NCI-H526 treated with DMSO at 0.1 percent for 48 hours (cell line): Measurements from ENCODE around the gene COG1.
A peak's percentile ranks its signal among the peaks of the same experiment; 100 is the strongest.

Experiments used
- DNase-seq: peaks from one replicate; lab custom pipeline; 2025; lab: John Stamatoyannopoulos, UW

COG1 gene

DNA sequence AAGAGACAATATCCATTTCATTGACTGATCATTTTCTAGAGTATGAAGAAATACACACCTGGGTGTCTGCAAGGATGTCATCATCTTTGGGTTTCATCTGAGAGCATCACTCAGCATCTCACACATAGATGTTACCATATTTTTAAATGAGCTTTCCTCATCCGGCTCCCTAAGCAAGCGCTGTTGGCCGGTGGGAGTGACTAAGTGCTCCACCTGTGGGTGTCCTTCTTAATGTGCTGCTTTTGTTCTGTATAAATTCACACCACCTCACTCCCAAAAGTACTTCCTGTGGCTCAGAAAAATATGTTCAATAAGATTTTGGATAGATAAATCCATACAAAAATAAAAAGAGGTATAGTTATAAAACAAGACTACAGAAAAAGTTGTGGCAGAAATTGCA, 20.6 kb upstream of the COG1 start:
- DNase-seq, result no peak

DNA sequence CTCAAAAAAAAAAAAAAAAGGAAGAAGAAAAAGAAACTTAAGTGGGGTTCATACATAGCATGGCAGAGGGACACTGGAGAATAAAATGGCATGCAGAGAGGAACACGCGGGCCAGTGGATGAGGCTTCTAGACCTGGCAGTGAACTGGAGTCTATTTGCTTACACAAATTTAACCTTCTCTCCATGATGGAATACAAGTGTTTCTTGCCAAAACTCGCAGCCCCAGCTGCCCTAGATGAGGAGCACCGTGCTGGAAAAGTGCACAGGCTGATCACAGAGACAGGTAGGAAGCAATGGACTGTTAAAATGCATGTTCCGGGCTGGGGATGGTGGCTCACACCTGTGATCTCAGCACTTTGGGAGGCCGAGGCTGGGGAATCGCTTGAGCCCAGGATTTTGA, 18.7 kb upstream of the COG1 start:
- DNase-seq, result no peak

- no peak for DNase-seq
Observed at GRCh38 chr17:73175962-73176565, 16.8 kb upstream of the COG1 start.

- DNase-seq, result no peak
Observed at GRCh38 chr17:73179387-73179786, 13.5 kb upstream of the COG1 start.

DNA sequence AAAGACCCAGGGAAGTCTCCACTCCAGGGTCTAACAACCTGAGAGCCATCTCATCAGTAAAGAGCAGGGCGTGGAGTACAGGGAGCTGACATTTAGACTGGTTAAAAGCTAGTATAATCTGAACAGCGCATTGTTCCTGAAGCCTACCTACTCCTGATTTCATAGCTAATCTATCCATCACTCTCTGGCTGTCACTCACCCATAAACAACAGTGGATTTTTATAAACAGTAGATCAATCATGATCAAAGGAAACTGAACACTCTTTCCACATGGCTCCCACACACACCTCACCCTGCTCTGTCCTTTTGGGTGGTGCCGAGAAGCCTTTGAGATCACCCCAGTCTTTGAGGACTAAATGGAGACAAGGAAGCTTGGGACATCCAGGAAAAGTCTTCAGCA, 13.0 kb upstream of the COG1 start:
- DNase-seq, result no peak

- no peak for DNase-seq
Observed at GRCh38 chr17:73182616-73183310, 10.1 kb upstream of the COG1 start.

DNA sequence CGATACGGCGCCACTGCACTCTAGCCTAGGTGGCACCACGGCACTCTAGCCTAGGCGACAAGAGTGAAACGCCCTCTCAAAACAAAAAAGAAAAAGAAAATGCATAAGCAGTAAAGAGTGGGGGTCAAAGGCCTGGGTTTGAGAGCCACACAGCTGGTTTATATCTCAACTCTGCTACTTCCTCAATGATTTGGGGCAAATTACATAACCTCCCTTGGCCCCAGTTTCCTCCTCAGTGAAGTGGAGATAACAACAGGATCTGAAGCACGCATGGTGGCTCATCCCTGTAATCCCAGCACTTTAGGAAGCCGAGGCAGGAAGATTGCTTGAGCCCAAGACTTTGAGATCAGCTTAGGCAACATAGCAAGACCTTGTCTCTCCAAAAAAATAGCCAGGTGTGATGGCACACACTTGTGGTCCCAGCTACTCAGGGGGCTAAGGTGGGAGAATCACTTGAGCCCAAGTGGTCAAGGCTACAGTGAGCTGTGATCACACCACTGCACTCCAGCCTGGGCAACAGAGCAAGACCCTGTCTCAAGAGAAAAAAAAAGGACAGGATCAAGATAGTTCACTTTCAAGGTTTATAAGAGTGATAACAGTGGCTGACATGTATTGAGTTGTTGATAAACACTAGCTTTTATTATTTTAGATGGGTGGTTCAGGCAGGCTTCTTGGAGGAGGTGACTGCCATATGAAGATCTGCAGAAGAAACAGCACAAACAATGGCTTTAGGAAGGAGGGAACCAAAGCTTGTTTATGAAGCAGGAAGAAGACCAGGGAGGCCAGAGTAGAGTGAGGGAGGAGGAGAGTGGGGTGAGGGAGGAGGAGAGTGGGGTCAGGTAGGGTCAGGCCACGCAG, 8.5 kb upstream of the COG1 start:
- no peak for DNase-seq

- no peak for DNase-seq
Observed at GRCh38 chr17:73186283-73187050, 6.4 kb upstream of the COG1 start.

DNA sequence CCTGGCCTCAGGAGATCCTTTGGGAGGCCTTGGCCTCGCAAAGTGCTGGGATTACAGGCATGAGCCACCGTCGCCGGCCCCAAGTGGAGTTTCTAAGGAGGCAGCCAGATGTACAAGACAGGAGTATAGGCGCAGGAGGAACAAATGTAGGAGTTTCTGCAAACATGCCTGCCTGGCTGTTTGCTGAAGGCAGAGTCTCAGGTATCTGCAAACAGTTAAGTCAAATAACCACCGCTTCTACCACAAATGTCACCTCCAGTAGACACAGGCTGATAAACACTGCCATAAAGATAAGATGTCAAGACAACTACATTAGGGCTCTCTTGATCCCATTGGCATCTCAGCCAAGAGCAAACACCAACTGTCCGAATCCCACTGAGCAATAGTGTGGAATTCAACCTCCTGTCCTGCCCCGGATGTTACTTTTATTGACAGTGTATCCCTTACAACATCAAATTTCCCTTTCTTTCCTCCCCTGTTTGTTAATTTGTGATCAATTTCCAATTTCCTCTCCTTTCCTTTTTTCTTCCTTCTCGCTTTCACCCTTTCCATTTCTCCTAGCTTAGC, 5.6 kb upstream of the COG1 start:
- DNase-seq, result no peak

DNA sequence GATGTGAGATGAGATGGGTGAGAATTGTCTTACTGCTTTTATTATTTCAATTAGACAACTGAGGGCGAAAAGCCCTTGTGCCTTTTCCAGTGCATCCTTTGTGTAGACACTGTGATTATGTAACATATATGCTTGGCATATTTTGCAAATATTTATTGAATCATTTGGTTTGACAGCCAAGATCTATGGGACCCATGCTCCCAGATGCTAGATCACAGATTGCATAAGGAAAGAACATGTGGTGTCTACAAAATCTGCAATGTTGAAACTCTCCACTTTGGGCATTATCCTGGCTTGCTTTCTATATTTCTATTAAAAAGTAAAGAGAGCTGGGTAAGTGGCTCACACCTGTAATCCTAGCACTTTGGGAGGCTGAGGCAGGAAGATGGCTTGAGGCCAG, 4.8 kb upstream of the COG1 start:
- no peak for DNase-seq

GRCh38 chr17:73189417-73190099, 3.3 kb upstream of the COG1 start:
- peak; percentile 32 for DNase-seq

DNA sequence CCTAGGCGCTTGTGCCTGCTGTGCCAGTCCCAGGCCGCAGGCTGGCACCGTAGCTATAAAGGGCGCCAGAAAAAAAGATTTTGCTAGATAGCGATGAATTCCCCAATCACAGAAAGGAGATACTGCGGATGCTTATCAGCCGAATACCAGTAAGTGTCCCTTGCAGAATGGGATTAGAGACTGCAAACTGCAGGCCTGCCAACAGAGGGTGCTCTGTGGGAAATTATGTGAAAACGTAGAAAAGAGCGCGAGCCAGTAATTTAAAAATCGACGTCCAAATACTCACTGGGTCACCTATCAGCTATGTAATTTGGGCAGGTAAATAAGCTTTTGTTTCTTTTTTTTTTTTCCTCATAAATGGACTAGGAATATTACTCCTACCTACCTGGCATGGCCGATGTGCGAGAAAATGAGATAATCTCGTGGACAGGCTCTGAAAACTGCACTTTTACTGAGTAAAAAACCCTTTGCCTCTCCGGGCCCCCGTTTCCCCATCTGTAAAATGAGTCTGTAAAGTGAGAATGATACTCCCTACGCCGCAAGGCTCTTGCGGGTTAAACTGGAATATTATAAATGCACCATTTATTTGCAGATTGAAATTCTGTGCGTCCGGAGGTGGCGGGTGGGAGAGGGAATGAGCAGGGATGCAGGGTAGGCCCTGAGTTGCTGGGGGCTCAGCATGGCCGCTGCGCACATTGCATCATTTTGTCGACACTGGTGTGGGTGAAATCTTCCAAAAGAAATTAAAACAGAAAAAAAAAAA, 1.2 kb upstream of the COG1 start:
- DNase-seq, result peak; percentile 50

- peak; percentile 72 for DNase-seq
Observed at GRCh38 chr17:73192206-73192893, 505 bp upstream of the COG1 start.

- no peak for DNase-seq
Observed at GRCh38 chr17:73194514-73195222, 1.8 kb downstream of the COG1 start.

DNA sequence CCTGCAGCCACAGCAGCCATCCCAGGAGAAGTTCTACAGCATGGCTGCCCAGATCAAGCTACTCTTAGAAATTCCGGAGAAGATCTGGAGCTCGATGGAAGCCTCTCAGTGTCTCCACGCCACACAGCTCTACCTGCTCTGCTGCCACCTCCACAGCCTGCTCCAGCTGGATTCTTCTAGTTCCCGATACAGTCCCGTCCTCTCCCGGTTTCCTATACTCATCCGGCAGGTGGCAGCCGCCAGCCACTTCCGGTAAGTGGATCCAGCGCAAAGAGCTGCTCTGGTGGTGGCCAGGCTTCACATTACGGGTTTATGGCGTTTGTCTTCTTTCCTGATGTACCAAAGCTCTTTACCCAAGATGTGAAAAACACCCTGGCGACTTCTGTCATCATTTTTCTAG, 3.6 kb downstream of the COG1 start:
- peak; percentile 60 for DNase-seq

DNA sequence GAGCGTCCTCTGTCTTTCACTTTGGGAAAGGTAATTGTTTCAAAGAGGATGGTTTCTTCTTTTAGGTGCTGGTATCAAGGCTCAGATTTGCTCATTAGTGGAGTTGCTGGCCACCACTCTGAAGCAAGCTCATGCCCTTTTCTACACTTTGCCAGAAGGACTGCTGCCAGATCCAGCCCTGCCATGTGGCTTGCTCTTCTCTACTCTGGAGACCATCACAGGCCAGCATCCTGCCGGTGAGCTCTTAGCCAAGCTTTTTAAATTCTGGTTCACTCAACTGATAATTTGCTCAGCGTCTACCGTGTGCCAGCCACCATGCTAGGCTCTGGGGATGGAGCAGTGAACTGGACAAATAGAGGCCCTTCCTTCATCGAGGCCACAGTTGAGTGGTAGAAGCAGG, 4.3 kb downstream of the COG1 start:
- DNase-seq, result no peak

DNA sequence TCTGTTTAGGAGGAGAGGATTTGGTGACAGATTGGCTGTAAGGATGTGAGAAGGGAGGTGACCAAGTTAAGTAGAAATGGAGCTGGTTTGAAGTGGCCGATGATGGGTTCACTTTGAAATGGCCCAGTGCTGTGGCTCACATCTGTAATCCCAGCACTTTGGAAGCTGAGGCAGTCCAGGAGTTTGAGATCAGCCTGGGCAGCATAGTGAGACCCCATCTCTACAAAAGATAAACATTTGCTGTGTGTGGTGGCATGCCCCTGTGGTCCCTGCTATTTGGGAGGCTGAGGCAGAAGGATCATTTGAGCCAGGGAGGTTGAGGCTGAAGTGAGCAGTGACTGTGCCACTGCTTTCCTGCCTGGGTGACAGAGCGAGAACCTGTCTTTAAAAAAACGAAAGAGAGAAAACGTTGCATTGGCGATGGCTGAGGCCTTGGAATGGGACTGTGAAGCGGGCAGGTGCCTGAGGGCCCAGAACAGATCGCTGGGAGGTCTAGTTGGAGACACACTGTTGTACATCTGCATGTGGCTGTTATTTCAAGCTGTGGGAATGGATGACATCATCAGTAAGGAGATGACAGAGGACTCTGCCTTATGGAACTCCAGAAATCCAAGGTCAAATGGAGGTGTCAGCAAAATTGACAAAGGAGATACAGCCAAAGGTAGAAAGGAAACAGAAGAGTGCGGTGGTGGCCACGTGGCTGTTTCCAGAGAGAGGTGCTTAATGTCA, 5.5 kb downstream of the COG1 start:
- DNase-seq, result no peak

DNA sequence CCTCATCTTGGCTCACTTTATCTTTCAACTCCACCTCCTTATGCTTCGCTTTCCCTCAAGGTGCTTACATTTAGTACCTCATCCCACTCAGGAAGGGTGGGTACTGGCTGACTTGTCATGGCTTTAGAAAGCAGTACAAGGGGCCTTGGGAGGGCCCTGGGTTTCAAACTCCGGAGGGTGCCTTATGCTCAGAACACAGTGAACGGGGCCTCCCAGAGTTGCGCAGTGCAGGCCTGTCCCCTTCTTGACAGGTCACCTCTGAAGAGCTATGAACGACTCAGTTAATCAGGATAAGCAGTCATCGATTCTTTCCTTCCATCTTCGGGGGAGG, 6.0 kb downstream of the COG1 start:
- DNase-seq, result no peak

DNA sequence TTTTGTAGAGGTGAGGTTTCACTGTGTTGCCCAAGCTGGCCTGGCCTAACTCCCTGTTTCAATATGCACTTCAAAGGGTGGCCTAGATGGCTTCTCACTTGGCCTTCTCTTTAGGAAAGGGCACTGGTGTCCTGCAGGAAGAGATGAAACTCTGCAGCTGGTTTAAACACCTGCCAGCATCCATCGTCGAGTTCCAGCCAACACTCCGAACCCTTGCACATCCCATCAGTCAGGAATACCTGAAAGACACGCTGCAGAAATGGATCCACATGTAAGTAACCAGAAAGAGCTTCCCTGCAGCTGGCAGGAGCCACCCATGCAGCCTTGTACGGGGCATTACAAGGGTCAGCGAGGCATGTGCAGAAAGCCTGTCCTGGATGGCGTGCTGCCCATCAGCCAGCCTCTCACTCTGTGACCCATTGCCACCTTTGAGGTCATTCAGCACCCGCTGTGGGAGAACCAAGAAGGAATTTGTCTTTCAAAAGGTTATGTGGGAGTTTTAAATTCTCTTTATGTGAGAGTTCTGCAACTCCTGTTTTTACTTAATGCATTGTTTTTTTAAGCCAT, 7.0 kb downstream of the COG1 start:
- DNase-seq, result no peak
